GM19328 (cell line): ENCODE measurements around the gene NRG3.

Experiments
- ATAC-seq: cut with Tn5 transposase; IDR thresholded peaks from one replicate; pipeline ENCODE4 v1.9.1; 2021; ENCODE audit warnings: mild to moderate bottlenecking, moderate library complexity; ENCODE audit not compliant: unreplicated experiment

NRG3 gene

GRCh38 chr10:81874875-81875466 is at the start of gene NRG3:
Gene NRG3, plus strand, starts transcription at chr10:81875194.
- ATAC-seq, result no peak

DNA sequence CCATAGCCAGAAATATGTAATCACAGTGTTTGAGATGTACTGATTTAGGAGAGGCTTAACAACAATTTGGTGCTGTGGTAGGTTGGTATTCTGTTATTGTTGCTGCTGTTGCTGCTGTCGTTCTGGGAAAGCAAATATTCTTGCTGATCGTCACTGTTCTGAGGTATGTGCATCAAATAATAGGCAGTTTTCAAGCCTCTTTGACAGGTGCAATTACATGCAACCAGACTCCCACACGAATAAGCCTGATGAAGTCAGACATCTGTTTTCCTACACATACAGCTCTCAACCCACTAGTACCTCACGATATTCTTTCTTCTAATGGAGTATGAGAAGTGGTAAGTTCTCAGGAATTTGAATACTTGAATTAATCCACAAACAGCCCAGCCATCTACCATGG is 46.7 kb upstream of the NRG3 start:
- ATAC-seq, result no peak

DNA sequence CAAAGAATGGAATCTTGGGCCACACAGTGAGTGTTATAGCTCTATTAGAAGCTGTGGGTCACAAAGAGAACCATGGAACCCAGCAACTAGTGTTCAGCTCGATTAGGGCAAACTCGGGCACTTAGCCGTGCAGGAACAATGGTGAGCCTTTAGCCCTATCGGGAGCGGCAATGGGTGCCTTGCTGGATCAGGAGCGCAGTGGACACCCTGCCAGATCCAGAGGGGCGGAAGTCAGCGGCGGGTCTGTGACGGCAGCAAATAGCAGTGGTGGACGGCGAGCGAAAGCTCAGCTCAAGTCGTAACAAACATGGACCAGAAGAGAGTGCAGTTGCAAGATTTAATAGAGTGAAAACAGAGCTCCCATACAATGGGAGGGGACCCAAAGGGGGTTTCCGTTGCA is 43.9 kb upstream of the NRG3 start:
- no peak for ATAC-seq

- ATAC-seq, result no peak
Observed at GRCh38 chr10:81838950-81839349, 36.0 kb upstream of the NRG3 start.

DNA sequence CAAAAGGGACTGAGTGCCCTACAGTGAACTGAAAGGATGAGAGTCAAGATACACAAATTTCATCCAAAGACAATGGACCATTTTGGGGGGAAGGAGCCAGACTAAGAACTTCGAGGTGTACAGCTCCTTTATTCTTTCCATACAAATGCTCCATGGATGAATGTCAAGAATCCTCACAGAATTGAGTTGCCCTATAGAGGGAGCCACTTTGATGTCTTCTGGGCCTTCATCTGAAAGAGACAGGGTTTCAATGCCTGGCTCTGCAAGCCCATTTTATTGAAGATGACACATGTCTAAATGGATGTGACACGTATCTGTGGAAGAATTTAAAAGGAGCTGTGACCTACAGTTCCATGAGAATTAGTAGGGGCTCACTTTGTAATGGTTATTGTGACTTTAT is 32.0 kb upstream of the NRG3 start:
- no peak for ATAC-seq

GRCh38 chr10:81847675-81848074 is 27.3 kb upstream of the NRG3 start:
- no peak for ATAC-seq

- ATAC-seq, result no peak
Observed at GRCh38 chr10:81848514-81848913, 26.5 kb upstream of the NRG3 start.

DNA sequence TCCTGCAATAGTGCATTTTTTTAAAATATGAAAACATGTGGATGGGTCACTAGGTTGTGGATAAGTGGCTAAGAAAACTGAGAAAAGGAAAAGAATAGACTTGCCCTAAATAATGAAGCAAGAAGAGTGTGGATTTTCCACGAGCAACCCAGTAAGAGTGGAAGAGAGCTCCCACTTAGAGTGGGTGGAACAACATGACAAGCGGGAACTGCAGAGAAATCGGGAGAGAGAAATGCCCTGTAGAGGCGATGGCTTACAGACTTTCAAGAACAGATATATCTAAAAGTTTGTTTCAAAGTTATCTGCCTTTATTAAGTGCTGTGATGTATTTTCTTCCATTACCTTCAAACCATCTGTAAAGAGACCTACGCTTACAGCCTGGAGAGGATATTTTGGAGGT is 26.1 kb upstream of the NRG3 start:
- ATAC-seq, result no peak

DNA sequence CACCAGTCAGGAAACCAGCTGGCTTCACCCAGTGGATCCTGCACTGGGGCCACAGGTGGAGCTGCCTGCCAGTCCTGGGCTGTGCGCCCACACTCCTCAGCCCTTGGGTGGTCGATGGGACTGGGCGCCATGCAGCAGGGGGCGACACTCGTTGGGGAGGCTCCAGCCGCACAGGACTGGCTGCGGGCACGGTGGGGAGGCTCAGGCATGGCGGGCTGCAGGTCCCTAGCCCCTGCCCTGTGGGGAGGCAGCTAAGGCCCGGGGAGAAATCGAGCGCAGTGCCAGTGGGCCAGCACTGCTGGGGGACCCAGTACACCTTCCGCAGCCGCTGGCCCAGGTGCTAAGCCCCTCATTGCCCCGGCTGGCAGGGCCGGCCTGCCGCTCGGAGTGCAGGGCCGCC is 12.4 kb upstream of the NRG3 start:
- no peak for ATAC-seq

GRCh38 chr10:81863771-81864170 is 11.2 kb upstream of the NRG3 start:
- no peak for ATAC-seq

DNA sequence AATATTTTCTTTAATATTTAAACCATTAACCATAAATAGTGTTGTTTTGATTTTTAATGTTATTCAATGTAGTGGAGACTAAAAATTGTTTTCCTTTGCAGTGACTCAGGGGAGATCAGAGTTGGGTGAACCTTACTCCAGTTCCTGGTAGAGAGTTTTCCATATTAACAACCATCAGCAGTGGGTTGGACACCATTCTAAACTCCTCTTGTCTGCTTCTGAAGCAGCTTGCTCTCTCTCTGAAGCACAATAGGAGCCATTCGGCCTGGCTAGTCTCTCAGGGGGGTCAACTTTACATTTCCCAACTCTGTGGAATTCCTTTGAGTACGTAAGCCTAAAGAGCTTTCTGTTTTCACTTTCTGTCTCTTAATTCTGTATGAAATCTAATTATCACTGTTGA is 9.4 kb upstream of the NRG3 start:
- ATAC-seq, result no peak

DNA sequence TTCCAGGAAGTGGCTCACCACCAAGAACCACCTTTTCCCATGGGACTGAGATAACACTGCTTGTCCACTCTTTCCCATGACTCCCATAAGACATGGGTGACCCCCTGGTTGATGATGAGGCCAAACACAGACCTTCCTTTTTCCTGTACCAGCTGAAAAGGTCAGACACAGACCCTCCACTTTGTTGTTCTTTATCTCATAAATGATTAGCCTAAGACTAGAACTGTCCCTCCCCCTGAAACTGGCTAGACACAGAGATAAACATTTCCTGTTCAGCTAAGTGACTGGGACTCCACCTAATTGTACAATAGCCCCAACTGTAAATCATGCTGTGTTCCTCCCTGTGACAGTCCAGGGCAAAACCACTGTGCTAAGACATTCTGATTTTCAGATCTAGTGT is 8.2 kb upstream of the NRG3 start:
- peak; percentile 69 for ATAC-seq

DNA sequence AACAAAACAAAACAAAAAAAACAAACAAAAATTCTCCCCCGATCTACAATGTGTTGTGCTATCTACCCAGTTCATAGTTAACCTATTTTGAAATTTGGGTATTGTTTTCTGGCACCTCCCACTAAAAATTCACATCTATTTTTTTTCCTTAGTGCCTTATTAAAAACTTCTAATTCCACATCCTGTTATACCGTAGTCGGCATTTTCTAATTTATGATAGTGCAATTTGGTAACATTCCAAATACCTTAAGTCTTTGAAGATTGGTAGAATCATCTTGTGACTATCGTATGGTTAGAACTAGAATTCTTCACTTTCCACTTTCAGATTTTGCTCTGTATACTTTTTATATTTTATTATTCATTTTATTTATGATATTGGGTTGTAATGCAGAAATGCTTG is 4.5 kb upstream of the NRG3 start:
- no peak for ATAC-seq

- no peak for ATAC-seq
Observed at GRCh38 chr10:81871558-81871957, 3.4 kb upstream of the NRG3 start.

GRCh38 chr10:81872206-81872862 is 2.7 kb upstream of the NRG3 start:
- ATAC-seq, result no peak

- no peak for ATAC-seq
Observed at GRCh38 chr10:81873231-81873931, 1.6 kb upstream of the NRG3 start.

- ATAC-seq, result no peak
Observed at GRCh38 chr10:81873932-81874816, 820 bp upstream of the NRG3 start.

- ATAC-seq, result no peak
Observed at GRCh38 chr10:81875467-81876252, 666 bp downstream of the NRG3 start.

DNA sequence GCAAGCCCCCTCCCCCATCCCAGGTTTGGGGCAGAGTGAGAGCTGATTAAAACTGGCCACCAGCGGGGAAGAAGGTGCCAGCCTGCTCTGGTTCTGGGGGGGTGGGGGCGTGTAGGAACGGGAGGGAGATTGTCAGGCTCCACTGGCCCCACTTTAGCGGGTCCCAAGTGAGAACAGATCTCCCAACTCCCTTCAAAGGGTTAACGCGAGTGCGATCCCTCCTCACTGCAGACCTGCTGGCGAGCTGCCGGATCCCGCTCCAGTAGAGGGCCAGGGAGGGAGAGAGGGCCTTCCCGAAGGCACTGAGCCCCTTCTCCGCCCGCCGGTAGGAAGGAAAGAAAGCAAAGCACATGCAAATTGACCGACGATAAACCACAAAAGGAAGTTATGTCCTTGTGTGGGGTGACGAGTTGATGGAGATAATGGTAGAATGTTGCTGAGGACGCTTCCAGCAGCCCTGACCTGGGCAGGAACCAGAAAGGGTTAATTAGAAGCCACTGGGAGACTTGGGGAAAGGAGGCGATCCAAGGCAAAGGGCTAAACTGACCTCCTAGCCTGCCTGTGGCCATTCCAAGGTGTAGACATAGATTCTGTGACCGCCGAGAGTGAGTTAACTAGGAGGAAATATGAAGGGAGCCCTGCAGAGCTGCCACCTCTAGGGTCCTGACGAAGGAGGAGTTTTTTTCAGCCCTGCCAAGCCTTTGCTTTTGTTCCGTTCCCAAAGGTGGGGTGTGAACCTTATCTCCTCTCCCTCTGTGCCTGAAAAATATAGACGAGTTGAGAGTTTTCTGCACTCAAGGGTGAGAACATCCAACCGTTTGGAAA is 1.5 kb downstream of the NRG3 start:
- no peak for ATAC-seq

GRCh38 chr10:81877596-81877995 is 2.6 kb downstream of the NRG3 start:
- no peak for ATAC-seq
